Smooth muscle cell of trachea (primary cell): ENCODE data around the gene PA2G4. TPM values are rescaled to one million over a fixed set of nuclear protein-coding genes. Genes with fewer than 3 reads are reported as not detected.

Experiments
- total RNA-seq: library from RNA; depleted of rRNA; stranded (reverse); fragments of >200 nt; gene quantifications from 2 replicates; pipeline ENCODE4 v1.2.1, GENCODE V29; 2014

The PA2G4 gene
- 101 and 138 TPM in 2 replicates for total RNA-seq

DNA sequence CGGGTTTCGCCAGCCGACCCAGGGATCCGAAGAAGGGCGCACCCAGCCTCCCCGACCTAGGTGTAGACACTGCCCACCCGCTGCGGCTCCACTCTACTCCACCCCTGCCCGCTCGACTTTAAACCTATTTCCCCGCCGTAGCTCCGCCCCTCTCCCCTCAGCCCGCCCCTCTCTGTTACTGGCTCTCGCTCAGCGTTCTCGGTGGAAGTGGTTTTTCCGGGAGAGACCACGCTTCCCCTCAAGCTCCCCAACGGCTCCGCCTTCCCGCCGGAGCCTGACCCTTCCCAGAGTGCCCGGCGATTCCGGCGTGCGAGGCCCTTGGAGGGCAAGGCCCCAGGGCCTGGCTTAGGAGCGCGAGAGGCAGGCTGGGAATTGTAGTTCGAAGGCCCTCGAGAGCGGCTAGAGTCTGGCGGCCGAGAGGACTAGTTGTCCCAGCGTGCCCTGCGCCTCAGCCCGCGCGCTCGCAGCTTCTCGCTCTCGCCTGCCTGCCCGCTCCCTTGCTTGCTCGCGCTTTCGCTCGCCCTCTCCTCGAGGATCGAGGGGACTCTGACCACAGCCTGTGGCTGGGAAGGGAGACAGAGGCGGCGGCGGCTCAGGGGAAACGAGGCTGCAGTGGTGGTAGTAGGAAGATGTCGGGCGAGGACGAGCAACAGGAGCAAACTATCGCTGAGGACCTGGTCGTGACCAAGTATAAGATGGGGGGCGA lies at the start of gene PA2G4:
PA2G4 (plus strand) TSS at position 451 of the 706 bp plus-strand sequence; CDS start at position 630, 179 bp downstream.

DNA sequence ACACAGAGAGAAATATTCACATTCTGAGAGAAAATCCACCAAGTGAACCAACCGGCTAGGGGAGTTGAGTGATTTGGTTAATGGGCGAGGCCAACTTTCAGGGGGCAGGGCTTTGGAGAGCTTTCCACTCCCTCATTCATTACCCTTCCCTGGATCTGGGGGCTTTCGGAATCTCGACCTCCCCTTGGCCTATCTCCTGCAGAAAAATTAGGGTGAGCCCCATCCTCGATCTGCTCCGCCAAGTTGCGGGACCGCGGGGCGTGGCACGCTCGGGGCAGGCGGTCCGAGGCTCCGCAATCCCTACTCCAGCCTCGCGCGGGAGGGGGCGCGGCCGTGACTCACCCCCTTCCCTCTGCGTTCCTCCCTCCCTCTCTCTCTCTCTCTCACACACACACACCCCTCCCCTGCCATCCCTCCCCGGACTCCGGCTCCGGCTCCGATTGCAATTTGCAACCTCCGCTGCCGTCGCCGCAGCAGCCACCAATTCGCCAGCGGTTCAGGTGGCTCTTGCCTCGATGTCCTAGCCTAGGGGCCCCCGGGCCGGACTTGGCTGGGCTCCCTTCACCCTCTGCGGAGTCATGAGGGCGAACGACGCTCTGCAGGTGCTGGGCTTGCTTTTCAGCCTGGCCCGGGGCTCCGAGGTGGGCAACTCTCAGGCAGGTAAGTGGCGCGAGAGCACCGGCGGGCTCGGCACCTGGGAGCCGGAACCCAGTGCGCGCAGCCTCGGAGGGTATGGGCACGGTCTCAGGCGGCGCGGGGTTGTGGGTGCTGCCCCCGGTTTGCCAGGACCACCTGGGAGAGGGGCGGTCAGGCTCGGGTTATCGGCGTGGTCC lies 24.4 kb upstream of the PA2G4 start, which contains the start of gene ERBB3:
ERBB3 (plus strand) TSS at position 443 of the 833 bp plus-strand sequence; CDS start at position 579, 136 bp downstream.

DNA sequence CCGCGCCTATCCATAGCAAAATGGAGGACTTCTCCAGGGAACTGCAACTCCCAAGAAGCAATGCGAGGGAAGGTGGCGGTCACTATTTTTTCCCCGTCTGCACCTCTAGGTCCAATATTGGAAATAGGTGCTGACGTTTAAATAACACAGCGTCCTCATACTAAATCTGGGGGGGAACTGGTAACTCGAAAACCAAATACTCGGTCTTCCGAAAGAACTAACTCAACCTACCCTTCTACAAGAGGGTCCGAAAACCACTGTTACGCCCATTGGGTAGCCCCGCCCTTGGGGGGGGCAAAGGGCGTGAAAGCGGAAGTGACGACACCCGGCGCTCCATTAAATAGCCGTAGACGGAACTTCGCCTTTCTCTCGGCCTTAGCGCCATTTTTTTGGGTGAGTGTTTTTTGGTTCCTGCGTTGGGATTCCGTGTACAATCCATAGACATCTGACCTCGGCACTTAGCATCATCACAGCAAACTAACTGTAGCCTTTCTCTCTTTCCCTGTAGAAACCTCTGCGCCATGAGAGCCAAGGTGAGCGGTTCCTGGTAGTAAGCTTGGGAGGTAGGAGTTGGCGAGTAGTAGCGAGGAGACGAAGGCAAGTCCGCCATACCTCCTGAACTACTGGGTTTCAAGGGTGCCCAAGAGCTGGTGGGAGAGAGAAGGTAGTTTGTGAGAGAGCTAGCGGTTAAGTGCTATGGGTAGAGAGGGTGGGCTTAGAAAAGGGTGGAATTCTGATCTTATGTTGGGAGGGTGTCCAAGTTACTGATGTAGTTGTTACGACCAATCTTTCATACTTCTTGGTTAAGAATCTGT lies 12.1 kb downstream of the PA2G4 start, which contains the start of gene RPL41:
RPL41 (plus strand) TSS at position 367 of the 815 bp plus-strand sequence.

DNA sequence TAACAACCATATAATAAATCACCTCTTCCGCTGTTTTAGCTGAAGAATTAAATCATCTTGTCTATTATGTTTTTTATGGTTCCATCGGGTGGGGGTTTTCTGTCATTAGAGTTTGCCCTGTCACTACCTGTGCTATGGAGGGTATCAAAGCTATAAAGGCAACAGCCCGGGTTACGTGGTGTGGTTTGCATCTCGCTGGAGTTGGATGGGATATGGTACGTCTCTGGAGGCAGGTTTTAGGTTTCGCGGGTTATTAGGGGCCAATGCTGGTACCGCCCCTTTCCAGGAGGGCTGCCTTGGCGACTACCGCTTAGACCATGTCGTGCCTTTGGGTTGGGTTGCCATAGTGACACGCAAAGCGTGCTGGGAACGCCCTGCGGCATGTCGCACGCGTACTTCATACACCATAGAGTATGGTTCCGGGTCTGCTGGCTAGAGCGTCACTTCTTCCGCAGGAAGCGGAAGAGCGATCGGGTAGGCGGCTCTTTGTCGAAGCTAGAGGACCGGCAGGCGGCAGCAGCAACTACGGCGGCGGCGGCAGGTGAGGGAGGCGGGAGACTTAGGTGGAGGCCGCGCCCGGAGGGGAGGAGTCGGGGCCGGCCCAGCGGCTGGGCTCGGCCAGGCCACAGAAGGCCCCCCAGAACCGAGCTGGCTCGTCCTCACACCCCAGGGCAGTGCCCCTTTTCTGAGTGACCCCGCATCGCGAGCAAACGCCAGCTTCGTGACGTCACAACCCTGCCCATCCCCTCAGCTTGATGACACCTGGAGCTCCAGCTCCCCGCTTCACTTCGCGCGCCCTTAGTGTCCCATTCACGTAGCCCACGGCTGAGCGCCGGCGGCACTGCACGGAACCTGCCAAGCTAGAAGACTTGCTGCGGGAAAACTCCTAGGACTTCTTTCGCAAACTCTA lies 13.7 kb downstream of the PA2G4 start, which contains the start of gene ZC3H10:
ZC3H10 (plus strand) TSS at position 489 of the 910 bp plus-strand sequence. CDS start 2,297 bp downstream, outside the sequence.

DNA sequence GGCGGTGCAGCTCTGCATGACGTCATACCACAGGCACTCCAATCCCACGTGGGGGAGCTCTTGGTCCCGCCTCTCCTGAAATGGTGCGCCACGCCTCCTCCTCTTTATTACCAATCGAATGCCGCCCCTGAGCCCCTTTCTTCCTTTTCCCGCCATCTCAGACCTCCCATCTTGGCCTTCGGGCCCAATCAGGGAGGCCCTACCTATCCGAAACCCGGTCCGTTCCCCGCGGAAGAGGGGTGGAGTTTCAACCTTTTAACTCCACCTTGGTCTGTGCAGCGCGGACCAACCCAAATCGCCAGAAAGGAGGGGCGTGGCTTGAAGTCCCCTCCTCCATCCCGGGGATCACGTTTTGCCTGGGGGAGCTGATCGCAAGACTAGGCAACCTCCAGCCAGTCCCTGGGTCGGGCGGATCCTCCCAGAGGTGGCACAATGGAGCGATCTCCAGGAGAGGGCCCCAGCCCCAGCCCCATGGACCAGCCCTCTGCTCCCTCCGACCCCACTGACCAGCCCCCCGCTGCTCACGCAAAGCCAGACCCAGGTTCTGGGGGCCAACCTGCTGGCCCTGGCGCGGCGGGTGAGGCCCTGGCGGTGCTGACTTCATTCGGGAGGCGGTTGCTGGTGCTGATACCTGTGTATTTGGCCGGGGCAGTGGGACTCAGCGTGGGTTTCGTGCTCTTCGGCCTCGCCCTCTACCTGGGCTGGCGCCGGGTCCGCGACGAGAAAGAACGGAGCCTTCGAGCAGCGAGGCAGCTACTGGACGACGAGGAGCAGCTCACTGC lies 23.7 kb downstream of the PA2G4 start, which contains the start of gene ESYT1:
ESYT1 (plus strand) TSS at position 380 of the 782 bp plus-strand sequence; CDS start at position 433, 53 bp downstream.

DNA sequence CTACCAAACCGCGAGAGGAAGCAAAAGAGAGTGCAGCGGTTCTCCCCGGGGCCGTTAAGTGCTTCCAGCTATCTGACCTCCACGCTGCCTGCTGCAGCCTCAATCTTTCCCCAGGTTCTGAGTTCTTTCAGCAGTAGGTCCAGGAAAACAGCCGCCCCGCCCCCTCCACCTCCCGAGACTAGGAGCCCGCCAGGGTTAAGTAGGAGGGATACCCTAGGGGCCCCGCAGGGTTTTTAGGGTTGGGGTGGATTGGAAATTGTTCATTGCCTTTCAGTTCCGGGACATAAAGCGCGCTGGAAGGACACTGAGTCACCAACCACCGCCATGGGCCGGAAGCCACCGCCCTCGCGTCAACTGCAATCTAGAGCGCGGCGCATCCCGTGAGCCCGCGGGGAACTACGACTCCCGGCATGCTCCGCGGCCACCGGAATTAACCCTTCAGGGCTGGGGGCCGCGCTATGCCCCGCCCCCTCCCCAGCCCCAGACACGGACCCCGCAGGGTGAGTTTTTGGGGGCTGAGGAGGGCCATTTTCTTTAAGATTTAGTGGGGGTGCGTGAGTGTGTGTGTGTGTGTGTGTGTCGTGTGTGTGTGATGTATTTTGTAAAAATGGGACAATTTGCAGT lies 47.9 kb downstream of the PA2G4 start, which contains the start of gene MYL6B:
MYL6B (plus strand) TSS at position 456 of the 624 bp plus-strand sequence. CDS start 1,332 bp downstream, outside the sequence.

DNA sequence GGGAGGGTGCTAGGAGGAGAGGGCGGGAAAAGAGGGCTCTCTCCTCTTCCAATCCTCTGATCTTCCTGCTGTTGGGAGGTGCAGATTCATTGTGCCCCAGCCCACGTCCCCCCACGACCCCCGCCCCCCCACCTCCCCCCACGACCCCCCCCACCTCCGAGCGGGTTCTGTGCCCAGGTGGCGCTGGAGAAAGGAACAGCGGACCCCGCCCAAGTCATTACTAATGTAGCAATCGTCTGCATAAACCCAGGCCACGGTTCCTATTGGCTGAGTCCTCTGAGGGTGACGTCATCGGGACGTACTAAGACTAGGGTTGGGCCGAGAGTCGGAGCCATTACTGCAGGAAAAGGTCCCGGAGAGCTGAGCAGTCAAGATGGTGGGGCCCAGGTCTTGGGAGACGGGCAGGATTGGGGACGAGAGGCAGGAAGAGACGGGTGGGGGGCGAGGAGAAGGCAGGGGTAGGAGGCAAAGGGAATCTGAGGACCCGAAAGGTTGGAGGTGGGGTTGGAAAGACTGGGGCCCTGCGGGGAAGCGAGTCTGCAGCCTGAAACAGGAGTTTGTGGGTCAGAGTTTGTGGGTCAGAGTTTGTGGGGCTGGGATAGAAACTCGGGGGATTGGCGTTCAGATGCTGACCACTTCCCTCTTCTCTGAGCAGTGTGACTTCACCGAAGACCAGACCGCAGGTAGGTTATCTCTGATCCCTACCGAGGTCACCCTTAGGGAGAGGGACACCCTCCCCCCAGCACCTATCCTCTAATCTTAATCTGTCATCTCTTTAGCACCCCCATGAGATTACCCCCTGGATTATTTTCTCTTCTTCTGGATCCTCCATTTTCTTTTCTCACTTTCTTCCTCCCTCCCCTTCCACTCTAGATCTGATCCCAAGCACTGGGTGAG lies 53.9 kb downstream of the PA2G4 start, which contains the start of gene MYL6:
MYL6 (plus strand) TSS at position 331 of the 897 bp plus-strand sequence; CDS start at position 374, 43 bp downstream.

Other genes starting within 250 kb of the PA2G4 start
- gene PYM1, start 176.7 kb upstream of the PA2G4 start, total RNA-seq: 34.2 and 36.5 TPM in 2 replicates
- 68.6 and 74.2 TPM in 2 replicates for gene DGKA, start 173.4 kb upstream of the PA2G4 start, total RNA-seq
- gene PMEL, start 138.5 kb upstream of the PA2G4 start, total RNA-seq: 0.33 and 1.6 TPM in 2 replicates
- 13.4 and 21.1 TPM in 2 replicates for gene CDK2, start 137.7 kb upstream of the PA2G4 start, total RNA-seq
- 65.5 and 66.2 TPM in 2 replicates for gene RAB5B, start 130.5 kb upstream of the PA2G4 start, total RNA-seq
- gene SUOX, start 107.3 kb upstream of the PA2G4 start, total RNA-seq: 17.5 and 19.0 TPM in 2 replicates
- 1.2 and 1.7 TPM in 2 replicates for gene IKZF4, start 83.5 kb upstream of the PA2G4 start, total RNA-seq
- gene RPS26, start 62.6 kb upstream of the PA2G4 start, total RNA-seq: 136 and 411 TPM in 2 replicates
- gene ERBB3, start 24.4 kb upstream of the PA2G4 start, total RNA-seq: 0.33 and 2.3 TPM in 2 replicates
- gene RPL41, start 12.1 kb downstream of the PA2G4 start, total RNA-seq: 1,465 and 2,446 TPM in 2 replicates
- 4.4 and 5.6 TPM in 2 replicates for gene ZC3H10, start 13.7 kb downstream of the PA2G4 start, total RNA-seq
- gene ESYT1, start 23.7 kb downstream of the PA2G4 start, total RNA-seq: 396 and 399 TPM in 2 replicates
- 68.3 and 89.3 TPM in 2 replicates for gene MYL6B, start 48.0 kb downstream of the PA2G4 start, total RNA-seq
- gene MYL6, start 53.8 kb downstream of the PA2G4 start, total RNA-seq: 1,139 and 2,051 TPM in 2 replicates
- 42.6 and 58.9 TPM in 2 replicates for gene SMARCC2, start 84.9 kb downstream of the PA2G4 start, total RNA-seq
- 82.5 and 144 TPM in 2 replicates for gene RNF41, start 117.4 kb downstream of the PA2G4 start, total RNA-seq
- gene NABP2, start 119.8 kb downstream of the PA2G4 start, total RNA-seq: 27.0 and 29.2 TPM in 2 replicates
- gene SLC39A5, start 125.5 kb downstream of the PA2G4 start, total RNA-seq: not detected in 2 replicates
- gene ANKRD52, start 153.8 kb downstream of the PA2G4 start, total RNA-seq: 14.0 and 15.9 TPM in 2 replicates
- gene COQ10A, start 162.4 kb downstream of the PA2G4 start, total RNA-seq: 8.6 and 11.9 TPM in 2 replicates
- gene CS, start 195.8 kb downstream of the PA2G4 start, total RNA-seq: 99.2 and 103 TPM in 2 replicates
- 47.8 and 76.2 TPM in 2 replicates for gene CNPY2, start 211.4 kb downstream of the PA2G4 start, total RNA-seq
- 21.5 and 30.3 TPM in 2 replicates for gene PAN2, start 229.4 kb downstream of the PA2G4 start, total RNA-seq
- gene IL23A, start 234.3 kb downstream of the PA2G4 start, total RNA-seq: 0.50 and 0.58 TPM in 2 replicates